ENCODE data around the gene DHRS4L2. TPM values are rescaled to one million over a fixed set of nuclear protein-coding genes. Genes with fewer than 3 reads are reported as not detected.
A peak's percentile ranks its signal among the peaks of the same experiment; 100 is the strongest.
"Not testable (repeated sequence)": the region's sequence is repeated elsewhere in the genome, so short reads cannot be mapped to it uniquely, and the experiment has no call there.

Gene DHRS4L2
- total RNA-seq: 8.7 TPM

DNA sequence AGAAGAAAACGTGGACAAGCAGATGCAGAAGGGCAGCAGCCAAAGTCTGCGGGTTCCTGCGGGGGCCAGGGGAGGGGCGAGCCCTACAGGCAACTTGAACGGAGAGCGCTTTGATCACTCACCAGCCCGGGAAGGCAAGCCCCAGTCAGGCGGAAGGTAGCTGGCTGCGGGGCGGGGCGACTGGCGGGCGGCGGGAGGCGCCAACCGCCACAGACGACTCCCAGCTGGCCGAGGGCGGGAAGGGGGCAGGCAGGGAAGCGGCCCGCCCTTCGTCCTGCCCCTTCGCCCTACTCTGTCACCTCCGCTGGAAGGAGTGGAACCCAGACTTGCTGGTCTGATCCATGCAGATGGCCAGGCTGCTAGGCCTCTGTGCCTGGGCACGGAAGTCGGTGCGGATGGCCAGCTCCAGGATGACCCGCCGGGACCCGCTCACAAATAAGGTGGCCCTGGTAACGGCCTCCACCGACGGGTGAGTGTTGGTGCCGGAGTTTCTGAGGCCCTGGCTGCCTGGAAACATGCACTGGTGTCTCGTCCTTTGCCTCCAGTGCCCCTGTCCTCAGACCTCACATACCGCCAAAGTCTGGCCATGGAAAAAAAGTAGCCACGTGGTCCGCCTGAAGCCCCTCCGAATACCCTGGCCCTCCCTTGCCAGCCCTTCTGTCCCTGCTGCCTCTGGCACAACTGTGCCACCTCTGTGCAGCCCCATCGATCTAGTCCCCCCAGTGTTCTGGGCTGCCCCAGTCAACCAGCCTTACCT, at the start of gene DHRS4L2:
TSS of gene DHRS4L2 (plus strand) at position 323 of the 757 bp plus-strand sequence. CDS start at position 342, 19 bp downstream.
- DNase-seq: peak; percentile 28

DNA sequence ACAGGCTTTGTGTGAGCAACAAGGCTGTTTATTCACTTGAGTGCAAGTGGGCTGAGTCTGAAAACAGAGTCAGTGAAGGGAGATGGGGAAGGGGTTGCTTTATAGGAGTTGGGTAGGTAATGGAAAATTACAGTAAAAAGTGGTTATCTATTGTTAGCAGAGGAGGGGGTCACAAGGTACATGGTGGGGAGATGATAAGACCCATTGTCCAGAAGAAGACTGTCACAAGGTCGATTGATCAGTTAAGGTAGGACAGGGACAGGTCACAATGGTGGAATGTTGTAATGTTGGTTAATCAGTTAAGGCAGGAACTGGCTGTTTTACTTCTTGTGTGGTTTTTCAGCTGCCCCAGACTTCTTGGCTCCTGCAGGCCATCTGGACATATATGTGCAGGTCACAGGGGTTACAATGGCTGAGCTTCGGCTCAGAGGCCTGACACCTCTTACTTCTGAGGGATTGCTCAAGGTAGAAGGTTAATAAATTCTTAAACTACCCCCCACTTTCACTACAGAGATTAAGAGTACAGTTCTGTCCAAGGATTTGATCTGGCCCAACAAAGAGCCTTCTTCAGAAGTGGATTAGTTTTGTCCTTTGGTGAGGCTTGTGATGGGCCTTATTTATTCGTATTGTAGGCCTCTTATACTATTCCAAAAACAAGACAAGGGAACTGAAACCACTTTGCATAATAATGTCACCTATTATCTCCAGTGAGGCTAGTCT, 49.0 kb upstream of the DHRS4L2 start:
- no peak for DNase-seq

DNA sequence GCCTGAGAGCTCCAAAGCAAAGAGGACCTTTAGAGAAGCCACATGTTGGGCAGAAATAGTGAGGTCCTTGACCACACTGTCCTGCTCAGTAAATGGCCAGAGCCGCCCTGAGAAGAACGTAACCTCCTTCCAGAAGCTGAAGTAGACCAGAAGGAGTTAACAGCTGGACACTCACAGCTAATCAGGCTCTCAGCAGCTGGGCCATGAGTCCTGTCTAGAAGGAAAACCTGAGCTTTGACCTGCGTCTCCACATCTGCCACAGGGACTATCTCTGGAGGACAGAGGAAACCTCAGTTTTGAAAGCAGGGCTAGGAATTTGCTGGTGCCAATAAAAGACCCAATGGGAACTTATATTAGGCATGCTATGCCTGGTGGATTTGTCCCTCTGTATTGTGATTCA, 47.5 kb upstream of the DHRS4L2 start:
- DNase-seq: no peak

DNA sequence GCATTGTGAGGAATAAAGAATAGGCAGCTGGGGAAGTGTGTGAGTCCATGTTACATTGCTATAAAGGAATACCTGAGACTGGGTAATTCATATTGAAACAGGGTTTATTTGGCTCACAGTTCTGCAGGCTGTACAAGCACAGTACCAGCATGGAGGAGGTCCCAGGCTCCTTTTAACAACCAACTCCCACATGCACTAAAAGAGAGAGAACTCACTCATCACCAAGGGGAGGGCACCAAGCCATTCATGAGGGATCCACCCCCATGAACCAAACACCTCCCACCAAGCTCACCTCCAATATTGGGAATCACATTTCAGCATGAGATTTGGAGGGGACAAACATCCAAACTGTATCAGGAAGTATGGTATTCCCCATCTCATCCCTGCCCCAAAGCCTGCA, 47.1 kb upstream of the DHRS4L2 start:
- no peak for DNase-seq

DNA sequence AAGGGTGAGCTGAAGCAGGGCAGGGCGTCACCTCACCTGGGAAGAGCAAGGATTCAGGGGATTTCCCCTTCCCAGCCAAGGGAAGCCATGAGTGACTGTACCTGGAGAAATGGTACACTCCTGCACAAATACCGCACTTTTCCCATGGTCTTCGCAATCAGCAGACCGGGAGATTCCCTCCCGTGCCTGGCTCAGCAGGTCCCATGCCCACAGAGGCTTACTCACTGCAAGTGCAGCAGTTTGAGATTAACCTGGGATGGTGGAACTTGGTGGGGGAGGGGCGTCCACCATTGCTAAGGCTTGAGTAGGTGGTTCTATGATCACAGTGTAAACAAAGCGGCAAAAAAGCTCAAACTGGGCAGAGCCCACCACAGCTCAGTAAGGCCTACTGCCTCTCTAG, 46.1 kb upstream of the DHRS4L2 start:
- DNase-seq: no peak

DNA sequence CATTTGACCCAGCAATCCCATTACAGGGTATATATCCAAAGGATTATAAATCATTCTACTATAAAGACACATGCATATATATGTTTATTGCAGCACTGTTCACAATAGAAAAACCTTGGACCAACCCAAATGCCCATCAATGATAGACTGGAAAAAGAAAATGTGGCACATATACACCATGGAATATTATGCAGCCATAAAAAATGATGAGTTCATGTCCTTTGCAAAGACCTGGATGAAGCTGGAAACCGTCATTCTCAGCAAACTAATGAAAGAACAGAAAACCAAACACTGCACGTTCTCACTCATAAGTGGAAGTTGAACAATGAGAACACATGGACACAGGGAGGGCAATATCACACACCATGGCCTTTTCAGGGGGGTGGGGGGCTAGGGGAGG, 39.7 kb upstream of the DHRS4L2 start:
- DNase-seq: not testable (repeated sequence)

DNA sequence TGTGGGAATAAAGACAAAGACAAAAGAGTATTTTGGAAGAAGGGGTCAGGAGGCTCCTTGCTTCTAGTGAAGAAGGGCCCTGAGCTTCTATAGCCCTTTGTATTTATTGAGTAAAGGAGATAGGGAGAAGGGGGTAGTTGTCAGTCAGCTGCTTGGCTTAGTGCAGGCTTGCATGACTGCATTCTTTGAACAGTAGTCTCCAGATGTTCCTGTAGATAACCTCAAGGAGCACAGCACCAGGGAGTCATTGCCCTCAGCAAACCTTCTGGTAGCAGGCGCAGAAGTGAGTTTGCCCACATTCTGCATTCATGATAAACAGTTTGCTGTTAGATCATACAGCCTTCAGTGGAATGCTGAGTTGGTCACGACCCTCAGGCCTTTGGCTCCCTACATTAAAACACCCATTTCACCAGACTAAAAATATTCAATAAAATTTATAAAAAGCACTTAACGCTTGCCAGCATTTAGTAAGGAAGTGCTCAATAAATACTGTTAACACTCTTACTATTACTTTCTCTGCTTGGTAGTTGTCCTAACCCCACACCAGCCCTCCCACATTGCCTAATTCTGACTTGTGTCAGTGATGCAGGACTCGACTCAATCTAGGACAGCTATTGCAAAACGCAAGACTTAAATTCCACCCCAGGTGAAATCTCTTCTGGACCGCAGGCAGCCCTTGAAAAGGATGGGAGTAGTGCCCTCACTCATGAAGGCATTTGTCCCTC, 38.2 kb upstream of the DHRS4L2 start:
- DNase-seq: no peak

DNA sequence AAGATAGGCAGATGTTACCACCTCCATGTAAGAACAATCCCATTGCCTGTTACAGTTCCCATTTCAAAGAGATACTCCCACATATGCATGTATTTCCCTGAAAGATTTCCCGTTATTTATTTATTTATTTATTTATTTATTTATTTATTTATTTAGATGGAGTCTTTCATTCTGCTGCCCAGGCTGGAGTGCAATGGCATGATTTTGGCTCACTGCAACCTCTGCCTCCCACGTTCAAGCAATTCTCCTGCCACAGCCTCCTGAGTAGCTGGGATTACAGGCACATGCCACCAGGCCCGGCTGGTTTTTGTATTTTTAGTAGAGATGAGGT, 37.6 kb upstream of the DHRS4L2 start:
- not testable (repeated sequence) for DNase-seq

DNA sequence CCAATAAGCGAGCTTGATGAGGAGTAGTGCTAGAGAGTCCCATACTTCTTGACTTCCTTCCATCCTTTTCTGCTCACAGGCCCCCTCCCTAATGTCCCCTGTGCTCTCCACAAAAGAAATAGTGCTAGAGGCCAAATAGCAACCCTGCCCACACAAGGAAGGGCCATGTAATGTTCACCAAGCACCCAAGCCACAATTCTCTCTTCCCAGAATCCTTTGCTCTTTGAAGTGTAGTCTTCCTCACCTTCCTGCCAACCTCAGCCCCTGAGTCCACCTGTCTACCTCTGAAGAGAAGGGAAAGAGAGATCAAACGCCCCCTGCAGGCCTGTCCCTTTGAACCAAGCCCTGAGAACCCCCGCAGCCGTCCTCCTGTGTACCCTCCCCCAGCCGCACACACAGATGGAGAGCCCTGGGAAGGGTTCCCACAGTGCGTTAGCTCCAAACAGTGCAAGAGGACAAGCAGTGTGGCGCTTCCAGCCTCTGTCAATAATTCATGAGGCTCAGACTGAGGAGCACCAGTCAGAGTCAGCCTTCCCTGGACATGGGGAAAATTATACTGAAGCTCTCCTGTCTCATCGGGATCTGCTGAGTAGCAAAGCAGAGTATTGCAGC, 37.0 kb upstream of the DHRS4L2 start:
- DNase-seq: no peak

DNA sequence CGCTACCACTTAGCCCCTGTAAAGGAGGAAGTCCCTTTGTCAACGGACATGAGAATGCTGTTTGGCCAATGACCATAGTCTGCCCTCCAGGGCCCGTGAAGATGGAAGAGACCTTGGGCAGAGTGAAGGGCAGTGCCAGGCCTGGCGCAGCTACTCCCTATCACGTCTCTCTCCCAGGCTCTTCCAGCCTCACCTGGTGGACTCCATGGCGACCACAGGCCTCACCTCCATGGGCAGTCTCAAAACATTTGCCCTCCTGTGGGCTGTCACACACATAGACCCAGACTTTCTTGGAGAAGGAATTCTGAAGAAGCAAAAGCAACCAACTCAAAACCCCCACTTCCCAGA, 35.6 kb upstream of the DHRS4L2 start:
- not testable (repeated sequence) for DNase-seq

DNA sequence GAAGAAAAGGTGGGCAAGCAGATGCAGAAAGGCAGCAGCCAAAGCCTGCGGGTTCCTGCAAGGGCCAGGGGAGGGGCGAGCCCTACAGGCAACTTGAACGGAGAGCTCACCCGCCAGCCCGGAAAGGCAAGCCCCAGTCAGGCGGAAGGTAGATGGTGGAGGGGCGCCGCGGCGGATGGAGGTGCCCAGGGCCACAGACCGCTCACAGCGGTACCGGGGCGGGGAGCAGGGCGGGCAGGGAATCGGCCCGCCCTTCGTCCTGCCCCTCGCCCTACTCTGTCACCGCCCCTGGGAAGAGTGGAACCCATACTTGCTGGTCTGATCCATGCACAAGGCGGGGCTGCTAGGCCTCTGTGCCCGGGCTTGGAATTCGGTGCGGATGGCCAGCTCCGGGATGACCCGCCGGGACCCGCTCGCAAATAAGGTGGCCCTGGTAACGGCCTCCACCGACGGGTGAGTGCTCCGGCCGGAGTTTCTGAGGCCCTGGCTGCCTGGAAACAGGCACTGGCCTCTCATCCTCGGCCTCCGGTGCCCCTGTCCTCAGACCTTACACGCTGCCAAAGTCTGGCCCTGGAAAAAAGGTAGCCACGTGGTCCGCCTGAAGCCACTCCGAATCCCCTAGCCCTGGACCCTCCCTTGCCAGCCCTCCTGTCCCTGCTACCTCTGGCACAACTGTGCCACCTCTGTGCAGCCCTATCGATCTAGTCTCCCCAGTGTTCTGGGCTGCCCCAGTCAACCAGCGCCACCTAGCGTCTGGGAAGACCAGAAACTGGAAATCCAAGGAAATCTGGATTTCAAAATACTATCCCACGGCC, 35.1 kb upstream of the DHRS4L2 start, which contains the start of gene DHRS4:
TSS of gene DHRS4 (plus strand) at position 307 of the 815 bp plus-strand sequence. CDS start at position 326, 19 bp downstream.
- peak; percentile 54 for DNase-seq

DNA sequence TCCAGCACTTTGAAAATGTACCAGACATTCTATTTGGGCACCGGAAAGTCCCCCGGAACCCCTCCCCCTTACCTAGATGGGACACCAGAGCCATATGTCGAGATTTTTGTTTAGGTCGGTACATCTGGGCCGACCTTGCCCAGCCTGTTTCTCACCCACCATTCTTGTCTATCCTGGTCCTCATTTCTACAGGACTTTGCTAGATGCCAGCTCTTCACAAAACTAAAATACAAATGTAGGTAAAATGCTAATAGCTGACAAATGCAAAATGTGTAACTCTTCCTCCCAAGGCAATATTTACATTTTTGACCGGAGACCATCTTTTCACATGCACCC, 34.5 kb upstream of the DHRS4L2 start:
- DNase-seq: not testable (repeated sequence)

DNA sequence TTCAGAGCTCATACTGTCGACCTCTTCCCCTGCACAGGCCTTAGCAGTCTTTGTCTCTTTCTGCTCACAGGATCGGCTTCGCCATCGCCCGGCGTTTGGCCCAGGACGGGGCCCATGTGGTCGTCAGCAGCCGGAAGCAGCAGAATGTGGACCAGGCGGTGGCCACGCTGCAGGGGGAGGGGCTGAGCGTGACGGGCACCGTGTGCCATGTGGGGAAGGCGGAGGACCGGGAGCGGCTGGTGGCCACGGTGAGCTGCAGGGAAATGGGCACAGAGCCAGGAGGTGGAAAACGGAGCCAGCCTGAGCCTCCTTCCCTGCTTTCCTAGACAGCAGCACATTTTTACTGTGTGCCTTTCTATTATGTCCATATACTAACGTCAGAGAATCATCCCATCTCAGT, 33.8 kb upstream of the DHRS4L2 start:
- DNase-seq: not testable (repeated sequence)

DNA sequence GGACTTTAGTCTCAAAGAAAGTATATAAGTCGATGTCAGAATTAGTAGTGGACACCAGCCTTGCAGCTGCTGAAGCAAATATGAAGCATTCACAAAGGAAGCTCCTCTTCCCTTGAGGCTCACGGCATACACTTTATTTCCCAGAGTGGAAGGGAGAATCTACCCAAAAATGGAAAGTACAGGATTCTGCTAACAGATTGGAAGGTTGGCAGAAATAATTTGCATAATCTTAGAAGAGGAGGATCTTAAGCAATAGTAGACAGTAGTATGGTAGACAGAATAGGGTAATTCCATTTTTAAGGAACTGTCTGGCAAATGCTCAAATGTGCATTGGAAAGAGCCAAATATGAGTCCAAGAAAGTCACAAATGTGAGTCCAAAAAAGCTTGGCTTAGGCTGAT, 32.9 kb upstream of the DHRS4L2 start:
- DNase-seq: not testable (repeated sequence)

DNA sequence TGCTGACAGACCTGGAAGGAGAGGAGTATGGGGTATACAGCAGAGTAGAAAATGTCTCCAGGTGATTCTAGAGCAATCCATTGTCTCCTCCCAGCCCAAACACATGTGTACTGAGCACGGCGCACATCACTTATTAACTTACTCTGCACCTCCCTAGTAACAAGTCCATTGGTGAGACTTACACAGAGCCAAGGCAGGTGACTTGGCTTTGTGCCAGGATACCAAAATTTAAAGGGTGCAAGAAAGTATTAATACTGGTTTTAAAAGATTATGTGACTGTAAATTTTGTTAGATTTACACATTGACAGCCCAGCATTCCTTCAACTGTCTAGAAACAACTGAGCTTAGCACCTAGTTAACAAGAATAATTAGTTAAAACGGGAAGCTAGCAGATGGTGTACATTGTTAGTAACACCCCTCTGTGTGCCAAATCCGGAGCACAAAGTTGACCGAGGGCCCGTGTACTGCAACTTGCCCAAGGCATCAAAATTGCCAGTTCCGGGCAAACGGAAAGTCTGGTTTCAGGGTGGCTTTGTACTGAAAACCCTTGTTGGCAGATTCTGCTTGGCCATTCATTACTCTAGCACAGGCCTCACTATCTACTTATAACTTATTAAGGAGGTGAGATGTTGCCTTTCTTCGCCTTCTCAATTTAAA, 30.7 kb upstream of the DHRS4L2 start:
- DNase-seq: not testable (repeated sequence)

DNA sequence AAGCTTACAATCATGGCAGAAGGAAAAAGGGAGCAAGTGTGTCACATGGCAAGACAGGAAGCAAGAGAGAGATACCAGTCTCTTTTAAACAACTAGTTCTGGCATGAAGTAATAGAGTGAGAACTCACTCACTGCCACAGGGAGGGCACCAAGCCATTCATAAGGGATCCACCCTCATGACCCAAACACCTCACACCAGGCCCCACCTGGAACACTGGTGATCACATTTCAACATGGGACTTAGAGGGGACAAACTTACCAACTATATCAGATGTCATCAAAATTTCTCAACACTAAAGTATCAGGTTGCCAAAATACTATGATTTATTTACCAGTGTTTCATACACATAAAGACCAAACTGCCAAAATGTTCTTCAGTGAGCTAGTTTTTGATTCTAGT, 27.8 kb upstream of the DHRS4L2 start:
- not testable (repeated sequence) for DNase-seq

DNA sequence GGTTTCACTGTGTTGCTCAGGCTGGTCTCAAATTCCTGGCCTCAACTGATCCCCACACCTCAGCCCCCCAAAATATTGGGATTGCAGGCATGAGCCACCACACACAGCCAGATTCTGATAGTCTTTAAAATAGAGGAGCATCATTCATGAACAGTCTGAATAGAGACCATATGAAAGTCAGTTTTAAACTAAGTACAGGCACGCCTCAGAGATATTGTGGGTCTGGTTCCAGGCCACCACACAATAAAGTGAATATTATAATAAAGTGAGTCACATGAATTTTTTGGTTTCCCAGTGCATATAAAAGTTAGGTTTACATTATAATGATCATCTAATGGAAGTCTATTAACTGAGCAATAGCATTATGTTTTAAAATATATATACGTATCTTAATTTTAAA, 27.0 kb upstream of the DHRS4L2 start:
- DNase-seq: not testable (repeated sequence)

DNA sequence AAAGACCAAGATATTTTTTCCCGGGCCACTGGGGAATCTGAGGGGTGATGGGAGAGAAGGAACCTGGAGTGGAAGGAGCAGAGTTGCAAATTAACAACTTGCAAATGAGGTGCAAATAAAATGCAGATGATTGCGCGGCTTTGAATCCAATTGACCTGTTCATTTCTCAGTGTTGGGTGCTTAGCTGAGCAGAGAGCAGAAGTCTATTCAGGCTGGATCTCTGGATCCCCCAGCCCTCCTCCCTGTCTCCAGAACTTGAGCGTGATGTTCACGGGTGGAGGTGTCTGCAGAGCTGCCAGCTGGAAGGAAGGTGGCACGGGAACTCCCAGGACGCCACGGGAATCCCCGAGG, 19.6 kb upstream of the DHRS4L2 start:
- not testable (repeated sequence) for DNase-seq

DNA sequence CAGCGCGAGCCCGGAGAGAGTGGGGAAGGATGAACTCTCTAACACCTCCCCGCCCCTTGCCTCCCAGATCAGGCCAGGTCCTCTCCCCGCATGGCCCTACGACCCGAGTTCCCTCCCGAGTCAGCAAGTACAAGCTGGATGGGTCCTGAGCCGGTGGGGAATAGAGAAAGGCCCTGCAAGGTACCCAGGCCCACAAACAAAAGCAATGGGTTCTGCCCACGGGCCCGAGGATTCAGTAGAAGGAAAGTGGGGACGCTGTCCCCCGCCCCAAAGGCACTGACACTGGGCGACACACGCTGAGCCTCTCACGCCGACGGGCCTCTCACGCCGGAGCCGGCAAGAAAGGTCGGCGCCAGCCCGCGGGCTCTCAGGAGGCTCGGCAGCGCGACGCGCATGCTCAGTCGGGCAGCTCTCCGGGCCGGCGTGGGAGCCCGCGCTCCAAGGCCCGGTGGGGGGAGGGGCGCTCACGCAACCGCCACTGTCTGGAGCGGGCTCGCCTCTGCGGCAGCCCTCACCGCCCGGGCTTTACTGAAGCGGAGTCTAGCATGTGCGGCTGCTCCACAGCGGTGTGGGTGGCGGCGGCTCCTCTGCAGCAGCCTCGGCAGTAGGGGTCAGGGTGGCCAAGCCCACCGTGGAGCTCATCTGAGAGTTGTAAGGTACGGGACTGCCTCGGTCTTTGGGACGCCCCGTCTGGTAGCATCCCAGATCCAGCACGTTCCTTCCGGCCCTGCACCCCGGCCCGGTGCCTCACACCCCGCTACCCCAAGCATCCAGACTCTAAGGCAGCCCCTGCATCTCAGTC, 19.0 kb upstream of the DHRS4L2 start:
- not testable (repeated sequence) for DNase-seq

DNA sequence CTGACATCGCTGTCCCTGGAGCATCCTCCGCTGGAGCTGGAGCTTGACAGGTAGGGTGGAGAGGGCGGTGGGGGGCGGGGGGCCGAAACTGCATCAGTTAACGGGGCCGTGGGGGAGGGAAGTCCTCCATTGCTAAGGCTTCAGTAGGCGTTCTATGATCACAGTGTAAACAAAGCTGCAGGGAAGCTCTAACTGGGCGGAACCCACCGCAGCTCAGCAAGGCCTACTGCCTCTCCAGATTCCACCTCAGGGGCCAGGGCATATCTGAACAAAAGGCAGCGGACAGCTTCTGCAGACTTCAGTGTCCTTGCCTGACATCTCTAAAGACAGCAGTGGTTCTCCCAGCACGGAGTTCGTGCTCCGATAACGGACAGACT, 18.5 kb upstream of the DHRS4L2 start:
- not testable (repeated sequence) for DNase-seq

DNA sequence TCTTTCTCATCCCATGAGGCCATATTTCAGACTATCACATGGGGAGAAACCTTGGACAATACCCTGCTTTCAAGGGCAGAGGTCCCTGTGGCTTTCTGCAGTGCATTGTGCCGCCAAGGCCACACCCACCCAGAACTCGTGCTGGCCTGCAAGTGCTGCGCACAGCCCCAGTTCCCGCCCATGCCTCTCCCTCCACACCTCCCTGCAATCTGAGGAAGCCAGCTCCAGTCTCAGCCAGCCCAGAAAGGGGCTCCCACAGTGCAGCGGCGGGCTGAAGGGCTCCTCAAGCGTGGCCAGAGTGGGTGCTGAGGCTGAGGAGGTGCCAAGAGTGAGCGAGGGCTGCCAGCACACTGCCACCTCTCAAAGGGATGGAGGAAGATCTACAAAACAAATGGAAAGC, 15.6 kb upstream of the DHRS4L2 start:
- not testable (repeated sequence) for DNase-seq
